Testis (tissue), 2 donors: ENCODE data around the gene ZSCAN22.

Source experiments
- CTCF ChIP-seq, 3 experiments: fragments of 450-650 bp in 2 of 3; fragments of 200-600 bp in 1 of 3; sonication (generic) in 1 of 3; IDR thresholded peaks; one replicate each; pipeline ENCODE4 v1.5.1; 2016 to 2019; ENCODE audit warnings: antibody characterized with exemption in 3 of 3, mild to moderate bottlenecking in 2 of 3, moderate library complexity in 1 of 3
- POLR2A ChIP-seq: fragments of 450-650 bp; IDR thresholded peaks from one replicate; pipeline ENCODE4 v1.6.1; 2017; ENCODE audit warnings: antibody characterized with exemption, mild to moderate bottlenecking, moderate library complexity

GRCh38 chr19:58362272-58362994 lies 35.6 kb downstream of the ZSCAN22 start, which contains the start of gene ZNF497:
- TF ChIP-seq CTCF (IDR thresholded peaks at IDR 0.05) (peak in 1 of 3 experiments; percentile 19), POLR2A (no peak)
